Measurements from ENCODE around the gene TUT1. TPM values are rescaled to one million over a fixed set of nuclear protein-coding genes. Genes with fewer than 3 reads are reported as not detected.
"Not testable (repeated sequence)": the region's sequence is repeated elsewhere in the genome, so short reads cannot be mapped to it uniquely, and the experiment has no call there.

Gene TUT1
- polyA plus RNA-seq, 3 donors = 15.8 to 16.2 (median 15.9) TPM

DNA sequence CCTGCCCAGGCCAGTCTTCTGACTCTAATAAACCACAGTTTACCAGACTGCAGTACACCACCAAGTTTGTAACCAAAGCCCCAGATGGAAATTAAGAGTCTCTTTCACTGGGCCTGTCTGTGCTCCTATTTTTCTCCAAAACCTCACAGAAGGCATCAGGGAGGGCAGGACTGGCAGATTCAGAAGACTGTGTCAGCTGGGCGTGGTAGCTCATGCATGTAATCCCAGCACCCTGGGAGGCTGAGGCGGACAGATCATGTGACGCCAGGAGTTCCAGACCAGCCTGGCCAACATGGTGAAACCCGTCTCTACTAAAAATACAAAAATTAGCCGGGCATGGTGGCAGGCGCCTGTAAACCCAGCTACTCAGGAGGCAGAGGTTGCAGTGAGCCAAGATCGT lies 6.0 kb downstream of the TUT1 start:
- 96 to 98% (median 96%) methylated on average over 7 of the region's 7 CpGs for WGBS, 3 donors
- H3K27ac ChIP-seq (ENCODE audit: low read depth, low read length) = not testable (repeated sequence)

GRCh38 chr11:62581735-62582134 lies 9.6 kb downstream of the TUT1 start:
- not testable (repeated sequence) for H3K27ac ChIP-seq (ENCODE audit: low read depth, low read length)
- 90 to 96% (median 95%) methylated on average over 4 of the region's 4 CpGs for whole genome bisulfite sequencing, 3 donors

- no peak overlapping the region for H3K27ac ChIP-seq (ENCODE audit: low read depth, low read length)
- 89 to 92% (median 92%) methylated on average over 18 of the region's 18 CpGs for WGBS, 3 donors
Observed at GRCh38 chr11:62580959-62581715, 10.2 kb downstream of the TUT1 start.

GRCh38 chr11:62579252-62579651 lies 12.1 kb downstream of the TUT1 start:
- H3K27ac ChIP-seq (ENCODE audit: low read depth, low read length) = no peak overlapping the region
- WGBS, 3 donors = 87 to 91% (median 87%) methylated on average over 2 of the region's 2 CpGs

- WGBS, 3 donors = 96 to 97% (median 97%) methylated on average over 11 of the region's 11 CpGs
- H3K27ac ChIP-seq (ENCODE audit: low read depth, low read length) = no peak overlapping the region
Observed at GRCh38 chr11:62578541-62578940, 12.8 kb downstream of the TUT1 start.

- no peak overlapping the region for H3K27ac ChIP-seq (ENCODE audit: low read depth, low read length)
- WGBS, 3 donors = 52 to 76% (median 62%) methylated on average over 12 of the region's 12 CpGs
Observed at GRCh38 chr11:62577046-62577714, 14.1 kb downstream of the TUT1 start.

DNA sequence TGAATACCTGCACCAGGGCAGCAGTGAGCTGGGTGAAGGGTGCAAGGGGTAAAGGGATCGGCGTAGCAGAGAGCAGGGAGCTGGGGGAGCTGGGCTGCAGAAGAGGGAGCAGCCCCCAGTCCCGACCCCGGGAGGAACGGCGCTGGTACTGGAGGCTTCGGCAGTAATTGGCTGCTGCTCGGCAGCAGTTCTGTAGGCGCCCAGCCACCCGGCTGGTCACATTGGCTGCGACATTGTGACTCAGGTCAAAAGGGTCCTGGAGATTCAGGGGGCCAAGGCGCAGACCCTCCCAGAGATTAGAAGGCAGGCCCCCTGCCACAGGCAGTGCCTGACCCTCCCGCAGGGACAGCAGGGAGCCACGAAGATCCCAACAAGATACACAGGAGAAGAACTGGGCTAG lies 15.5 kb downstream of the TUT1 start:
- H3K27ac ChIP-seq (ENCODE audit: low read depth, low read length) = no peak overlapping the region
- 69 to 85% (median 79%) methylated on average over 14 of the region's 14 CpGs for WGBS, 3 donors

GRCh38 chr11:62575156-62575555 lies 16.2 kb downstream of the TUT1 start:
- H3K27ac ChIP-seq (ENCODE audit: low read depth, low read length) = no peak overlapping the region
- 37 to 49% (median 43%) methylated on average over 16 to 17 of the region's 17 CpGs for WGBS, 3 donors

DNA sequence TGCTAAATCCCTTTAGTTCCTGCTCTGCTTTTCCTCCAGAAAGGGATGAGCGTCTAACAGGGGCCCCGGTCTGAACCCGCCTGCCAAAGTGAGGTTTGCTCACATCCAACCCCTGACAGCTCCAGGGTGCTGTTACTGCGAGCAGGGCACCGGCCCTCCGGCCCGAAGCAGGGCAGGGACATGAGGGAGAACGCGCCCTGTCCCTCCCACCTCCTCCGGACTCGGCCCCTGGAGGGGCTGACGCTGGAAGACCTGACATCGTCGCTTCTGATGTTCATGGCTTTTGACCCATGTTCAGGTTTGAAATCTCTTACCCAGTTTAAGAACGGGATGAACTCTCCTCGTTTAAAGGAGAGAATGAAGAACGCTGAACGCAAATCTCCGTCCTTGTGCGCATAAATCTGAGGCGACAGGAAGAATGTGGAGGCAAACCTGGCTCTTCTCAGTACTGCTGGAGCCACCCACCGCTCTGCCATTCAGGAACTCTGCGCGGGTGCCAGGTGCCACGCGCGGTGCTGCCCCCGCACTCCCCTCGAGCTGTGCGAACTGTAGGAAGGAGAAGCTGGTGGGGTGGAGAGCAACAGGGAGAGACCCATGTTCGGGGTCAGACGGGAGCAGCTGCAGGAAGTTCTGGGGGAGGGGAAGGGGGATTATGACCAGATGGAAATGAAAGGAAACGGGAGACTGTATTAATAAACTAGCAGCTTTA lies 16.8 kb downstream of the TUT1 start:
- WGBS, 3 donors = 0 to 2% (median 0%) methylated on average over 33 of the region's 33 CpGs
- peak overlapping the region; percentile 34 for H3K27ac ChIP-seq (ENCODE audit: low read depth, low read length)

- WGBS, 3 donors = 0% methylated on average over 46 of the region's 46 CpGs
- peak within 1 kb of the TSS; percentile 48 for H3K27ac ChIP-seq (ENCODE audit: low read depth, low read length)
Observed at GRCh38 chr11:62573592-62574362, 17.5 kb downstream of the TUT1 start, which contains the start of gene EEF1G. Gene EEF1G (minus strand): TSS chr11:62573891. CDS start chr11:62573842, 49 bp downstream.

DNA sequence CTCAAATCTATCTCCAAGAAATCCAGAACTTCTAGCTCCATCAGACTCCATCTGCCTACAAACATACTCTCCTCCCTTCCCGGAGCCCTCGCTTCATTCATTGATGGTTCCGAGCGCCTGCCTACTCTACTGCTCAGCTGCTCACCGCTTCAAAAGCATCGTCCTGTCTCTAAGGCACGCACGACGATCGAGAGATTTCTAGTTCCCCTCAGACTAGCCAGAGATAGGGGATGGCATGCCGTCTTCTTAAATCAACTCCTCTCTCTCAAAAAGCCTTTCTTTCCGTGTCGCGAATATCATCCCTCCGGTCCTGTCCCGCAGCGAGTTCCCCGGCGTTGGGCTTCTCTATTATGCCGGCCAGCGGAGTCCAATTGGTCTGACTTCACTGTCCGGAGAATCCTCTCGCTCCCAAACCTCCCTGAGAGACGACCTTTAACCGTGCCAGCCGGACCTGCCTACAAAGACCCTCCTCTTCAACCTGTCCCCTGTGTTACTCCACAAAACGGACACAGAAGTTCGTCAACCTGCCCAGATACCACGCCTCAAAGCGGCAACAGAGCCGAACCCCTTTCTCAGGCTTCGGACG lies 18.2 kb downstream of the TUT1 start:
- 0 to 1% (median 0%) methylated on average over 33 of the region's 33 CpGs for WGBS, 3 donors

GRCh38 chr11:62572431-62572830 lies 18.9 kb downstream of the TUT1 start:
- 68 to 78% (median 70%) methylated on average over 12 of the region's 12 CpGs for WGBS, 3 donors
- no peak overlapping the region for H3K27ac ChIP-seq (ENCODE audit: low read depth, low read length)

More for the DNA sequence above, 18.2 kb downstream of the TUT1 start:
- H3K27ac ChIP-seq (ENCODE audit: low read depth, low read length) = peak overlapping the region; percentile 48

DNA sequence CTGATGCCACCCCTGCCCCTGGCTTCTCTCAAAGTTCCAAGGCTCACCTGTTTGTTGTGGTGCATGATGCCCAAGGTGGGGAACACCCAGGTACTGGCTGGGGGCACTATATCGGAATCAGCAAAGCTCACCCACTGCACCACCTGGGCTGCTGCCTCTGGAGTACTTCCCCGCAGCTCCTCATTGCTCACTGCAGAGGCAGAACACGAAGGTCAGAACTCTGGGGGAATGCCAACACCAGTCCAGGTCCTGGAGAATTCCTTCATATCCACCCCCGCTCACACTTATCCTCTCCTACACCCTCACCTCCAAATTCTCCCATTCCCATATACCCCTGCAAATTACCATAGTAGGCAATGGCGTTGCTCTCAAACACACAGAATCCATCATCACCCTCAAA lies 19.8 kb downstream of the TUT1 start:
- 80 to 90% (median 88%) methylated on average over 5 of the region's 5 CpGs for WGBS, 3 donors
- H3K27ac ChIP-seq (ENCODE audit: low read depth, low read length) = not testable (repeated sequence)

DNA sequence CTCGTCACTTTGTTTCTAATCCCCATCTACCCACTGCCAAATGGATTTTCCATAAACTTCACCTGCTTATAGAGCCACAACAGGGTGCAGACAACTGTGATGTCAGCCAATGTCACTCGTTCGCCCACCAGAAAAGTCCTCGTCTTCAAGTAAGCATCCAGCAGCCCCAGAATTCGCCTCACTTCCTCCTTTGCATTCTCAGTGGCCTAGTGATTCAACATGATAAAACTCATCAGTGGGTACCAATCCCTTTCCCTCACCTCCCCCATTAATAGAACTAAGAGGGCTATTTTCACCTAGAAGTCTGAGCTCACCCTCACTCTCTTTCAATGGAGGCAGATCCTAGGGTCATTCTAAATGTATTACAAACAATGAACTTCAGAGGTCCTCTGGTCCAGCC lies 20.4 kb downstream of the TUT1 start:
- 86 to 90% (median 87%) methylated on average over 5 of the region's 5 CpGs for WGBS, 3 donors
- H3K27ac ChIP-seq (ENCODE audit: low read depth, low read length) = not testable (repeated sequence)

DNA sequence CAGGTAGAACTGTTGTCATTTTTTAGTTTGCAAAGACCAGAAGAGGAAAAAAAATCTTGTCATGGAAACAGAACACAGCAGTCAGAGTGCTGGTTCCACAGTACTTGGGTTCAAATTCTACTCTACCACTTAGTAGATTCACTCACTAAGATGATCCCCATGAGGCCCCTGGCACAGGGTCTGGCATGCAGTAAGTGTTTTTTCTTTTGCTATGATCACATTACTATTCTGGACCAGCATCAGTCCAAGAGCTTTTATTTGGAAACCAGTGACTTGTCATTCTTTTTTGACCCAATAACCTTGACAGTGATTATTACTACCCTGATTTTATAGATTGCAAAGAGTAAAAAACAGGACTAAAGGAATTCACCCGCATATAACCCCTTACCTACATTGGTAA lies 21.7 kb downstream of the TUT1 start:
- H3K27ac ChIP-seq (ENCODE audit: low read depth, low read length) = no peak overlapping the region
- 65 to 83% (median 75%) methylated on average over 1 of the region's 1 CpG for WGBS, 3 donors

GRCh38 chr11:62567018-62567633 lies 24.2 kb downstream of the TUT1 start:
- 59 to 86% (median 70%) methylated on average over 8 of the region's 8 CpGs for WGBS, 3 donors
- no peak overlapping the region for H3K27ac ChIP-seq (ENCODE audit: low read depth, low read length)

- no peak overlapping the region for H3K27ac ChIP-seq (ENCODE audit: low read depth, low read length)
- WGBS, 3 donors = 85 to 91% (median 91%) methylated on average over 8 of the region's 8 CpGs
Observed at GRCh38 chr11:62566247-62566646, 25.1 kb downstream of the TUT1 start.

All from adipose tissue (tissue), 3 donors.